HG03045 (cell line): ENCODE data around the gene RAI1.

Experiments used
- ATAC-seq: cut with Tn5 transposase; IDR thresholded peaks from one replicate; pipeline ENCODE4 v1.9.1; 2021; ENCODE audit warnings: mild to moderate bottlenecking, moderate library complexity; ENCODE audit not compliant: unreplicated experiment

Gene RAI1

DNA sequence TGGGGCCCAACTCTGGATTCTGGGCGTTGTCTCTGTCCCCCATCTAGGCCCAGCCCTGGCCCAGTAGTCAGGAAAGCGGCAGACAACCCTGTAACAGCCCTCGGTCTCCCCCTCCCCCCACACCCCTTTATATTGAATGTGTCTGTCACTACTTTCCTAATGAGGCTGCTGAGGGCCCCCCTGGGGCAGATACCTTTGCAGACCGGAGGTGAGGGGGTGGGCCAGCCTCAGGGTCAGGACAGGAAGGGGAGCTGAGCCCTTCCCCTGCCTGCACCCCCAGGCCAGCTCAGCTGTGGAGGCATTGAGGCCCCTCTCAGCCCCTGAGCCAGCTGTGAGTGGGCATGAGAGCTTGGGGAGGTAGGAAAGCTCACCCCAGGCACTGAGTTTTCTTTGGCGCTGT is 17.1 kb downstream of the RAI1 start:
- ATAC-seq = no peak

- ATAC-seq = no peak
These were observed 17.7 kb downstream of the RAI1 start for GRCh38 chr17:17698869-17699351.

GRCh38 chr17:17699491-17699890 is 18.2 kb downstream of the RAI1 start:
- no peak for ATAC-seq

DNA sequence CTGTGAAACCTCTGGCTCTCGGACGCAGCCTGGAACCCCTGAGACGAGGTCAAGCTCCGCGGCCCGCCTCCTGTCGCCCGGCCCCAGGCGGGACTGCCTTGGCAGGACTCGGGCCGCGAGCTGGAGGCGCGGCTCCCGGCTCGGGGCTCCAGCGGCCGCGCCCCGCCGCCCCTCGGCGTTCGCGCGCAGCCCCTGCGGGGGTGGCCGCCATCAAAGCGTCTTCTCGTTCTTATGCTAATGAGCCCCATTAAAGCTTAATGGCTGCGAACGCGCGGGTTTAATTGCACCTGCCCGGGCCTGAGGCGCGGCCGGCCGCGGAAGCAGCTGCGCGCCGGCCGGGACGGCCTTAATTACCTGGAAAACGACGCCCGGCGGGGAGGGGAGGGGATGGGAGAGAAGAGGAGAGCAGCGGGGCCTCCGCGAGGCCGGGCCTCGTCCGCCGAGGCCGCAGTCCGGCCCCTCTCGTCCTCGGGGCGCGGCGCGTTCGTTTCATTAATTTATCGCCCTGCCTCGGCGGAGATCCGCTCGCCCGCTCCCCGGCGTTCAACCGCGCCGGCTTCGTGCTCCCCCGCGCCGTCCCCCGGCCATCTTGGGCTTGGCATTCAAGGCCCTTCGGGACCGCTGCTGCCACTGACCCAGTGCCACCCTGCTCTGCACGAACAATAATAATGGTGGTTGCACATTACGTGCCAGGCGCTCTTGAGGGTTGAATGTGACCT is 19.2 kb downstream of the RAI1 start:
- no peak for ATAC-seq

DNA sequence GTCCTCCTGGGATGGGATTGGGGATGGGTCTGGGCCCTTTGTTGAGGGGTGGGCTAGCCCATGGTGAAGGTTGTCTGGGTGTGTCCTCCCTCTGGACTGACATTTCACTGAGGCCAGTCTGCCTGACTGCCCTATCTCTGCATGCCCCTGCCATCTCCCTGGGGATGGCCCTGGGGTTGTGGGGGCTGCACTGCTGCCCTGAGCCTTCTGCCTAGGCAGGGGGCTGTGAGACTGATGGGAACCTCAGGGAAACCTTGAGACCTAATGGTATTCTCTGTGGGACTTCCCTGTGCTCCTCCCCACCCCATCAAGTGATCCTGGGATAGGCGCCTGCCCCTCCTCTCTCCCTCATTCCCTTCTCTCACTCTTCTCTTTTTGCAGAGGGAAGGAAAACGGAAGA is 19.9 kb downstream of the RAI1 start:
- no peak for ATAC-seq

DNA sequence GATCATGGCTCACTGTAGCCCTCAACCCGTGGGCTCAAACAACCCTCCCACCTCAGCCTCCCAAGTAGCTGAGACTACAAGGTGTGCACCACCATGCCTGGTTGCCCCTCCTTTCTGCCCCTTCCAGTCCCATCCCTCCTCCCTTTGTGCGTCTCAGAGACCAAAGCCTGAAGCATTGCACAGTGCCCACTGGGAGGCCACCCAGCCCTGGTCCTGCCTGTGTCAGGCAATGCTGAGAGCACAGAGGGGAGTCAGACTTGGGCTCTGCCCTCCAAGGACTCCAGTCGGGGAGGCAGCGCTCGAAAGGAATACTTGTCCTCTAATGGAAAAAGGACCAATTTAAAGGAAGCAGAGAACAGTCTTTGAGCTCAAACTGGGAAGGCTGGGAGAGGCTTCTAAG is 20.4 kb downstream of the RAI1 start:
- ATAC-seq = no peak

GRCh38 chr17:17702449-17703139 is 21.3 kb downstream of the RAI1 start:
- ATAC-seq = no peak

DNA sequence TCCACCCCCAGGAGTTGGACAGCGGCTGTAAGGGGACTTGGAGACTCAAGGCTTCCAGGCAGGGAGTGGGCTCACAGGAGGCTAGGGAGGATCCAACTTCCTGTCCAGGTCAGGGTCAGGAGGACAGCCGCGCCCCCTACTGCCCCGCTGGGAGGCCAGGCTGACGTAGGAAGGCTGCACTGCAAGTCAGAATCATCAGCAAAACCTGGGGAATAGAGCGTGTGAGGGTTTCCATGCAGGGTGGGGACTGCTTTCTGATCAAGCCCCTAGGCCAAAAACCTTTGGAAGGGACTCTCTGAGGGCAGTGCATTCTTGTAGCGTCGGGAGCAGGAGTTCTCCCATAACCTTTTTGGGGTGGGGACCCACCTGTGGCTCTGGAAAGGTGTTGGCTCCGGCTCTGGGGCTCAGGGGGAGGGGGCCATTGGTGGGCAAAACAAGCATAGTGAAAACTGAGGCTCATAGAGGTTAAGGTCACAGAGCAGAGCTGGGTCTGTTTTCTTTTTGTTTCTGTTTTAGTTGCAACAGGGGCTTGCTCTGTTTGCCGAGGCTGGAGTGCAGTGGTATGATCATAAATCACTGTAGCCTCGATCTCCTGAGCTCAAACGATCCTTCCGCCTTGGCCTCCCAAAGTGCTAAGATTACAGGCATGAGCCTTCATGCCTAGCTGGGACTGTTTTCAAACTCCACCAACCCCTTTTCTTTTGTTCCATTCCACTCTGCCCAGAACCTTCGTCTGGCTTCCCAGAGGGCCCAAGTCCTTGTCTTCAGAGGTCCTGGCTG is 22.1 kb downstream of the RAI1 start:
- no peak for ATAC-seq

GRCh38 chr17:17704931-17705330 is 23.7 kb downstream of the RAI1 start:
- ATAC-seq = no peak

- no peak for ATAC-seq
These were observed 25.1 kb downstream of the RAI1 start for GRCh38 chr17:17706140-17707060.

DNA sequence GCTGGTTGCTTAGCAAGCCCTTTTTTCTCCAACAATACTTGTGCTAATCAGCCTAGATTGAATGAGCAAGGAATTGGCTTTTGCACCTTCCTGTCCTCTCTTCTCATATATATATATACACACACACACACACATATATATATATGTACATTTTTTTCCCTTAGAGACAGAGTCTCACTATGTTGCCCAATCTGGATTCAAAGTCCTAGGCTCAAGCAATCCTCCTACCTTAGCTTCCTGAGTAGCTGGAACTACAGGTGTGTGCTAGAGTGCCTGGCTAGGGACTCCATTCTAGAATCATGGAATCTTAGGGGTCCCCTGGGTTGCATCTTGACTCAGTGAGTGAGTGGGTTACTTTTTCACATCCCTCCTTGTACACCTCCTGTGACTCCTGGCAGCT is 27.0 kb downstream of the RAI1 start:
- ATAC-seq = no peak

GRCh38 chr17:17708816-17709215 is 27.6 kb downstream of the RAI1 start:
- no peak for ATAC-seq

DNA sequence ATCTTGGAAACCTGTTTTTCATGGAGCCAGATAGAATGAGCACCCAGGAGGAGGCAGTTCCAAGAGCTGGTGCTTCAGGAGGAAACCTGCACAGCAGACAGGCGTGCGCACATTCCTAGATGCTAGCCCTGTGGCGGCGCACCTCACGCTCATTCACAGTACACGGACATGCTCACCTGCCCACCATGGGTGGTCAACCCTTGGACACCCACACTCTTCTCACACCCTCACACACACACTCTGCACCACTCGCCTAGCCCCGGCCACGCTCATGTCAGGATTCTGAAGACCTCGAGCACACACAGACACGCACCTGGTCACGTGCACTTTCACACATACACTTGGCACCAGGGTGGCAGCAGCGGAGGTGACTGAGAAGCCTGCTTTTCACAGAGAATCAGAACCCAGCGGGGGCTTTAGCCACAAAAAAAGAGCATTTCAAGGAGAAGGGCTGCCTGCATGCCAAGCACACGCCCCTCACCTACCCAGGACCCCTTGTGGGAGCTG is 28.6 kb downstream of the RAI1 start:
- ATAC-seq = no peak

DNA sequence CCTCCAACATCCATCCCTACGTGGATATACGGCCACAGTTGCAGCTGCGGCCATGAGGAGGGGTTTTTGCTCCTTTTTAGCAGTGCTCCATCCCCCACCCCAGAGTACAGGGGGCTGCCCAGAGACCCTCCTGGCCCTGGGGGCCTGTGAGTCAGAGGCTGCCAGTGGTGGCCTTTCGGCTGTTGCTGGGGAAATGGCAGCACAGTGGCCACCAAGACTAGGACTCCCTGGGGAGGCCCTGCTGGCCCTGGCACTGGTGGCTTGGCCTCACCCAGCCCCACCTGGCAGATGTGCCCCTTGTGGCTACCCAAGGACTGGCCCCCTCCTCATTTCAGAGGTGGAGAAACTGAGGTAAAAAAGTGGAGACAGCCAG is 29.1 kb downstream of the RAI1 start:
- ATAC-seq = no peak

DNA sequence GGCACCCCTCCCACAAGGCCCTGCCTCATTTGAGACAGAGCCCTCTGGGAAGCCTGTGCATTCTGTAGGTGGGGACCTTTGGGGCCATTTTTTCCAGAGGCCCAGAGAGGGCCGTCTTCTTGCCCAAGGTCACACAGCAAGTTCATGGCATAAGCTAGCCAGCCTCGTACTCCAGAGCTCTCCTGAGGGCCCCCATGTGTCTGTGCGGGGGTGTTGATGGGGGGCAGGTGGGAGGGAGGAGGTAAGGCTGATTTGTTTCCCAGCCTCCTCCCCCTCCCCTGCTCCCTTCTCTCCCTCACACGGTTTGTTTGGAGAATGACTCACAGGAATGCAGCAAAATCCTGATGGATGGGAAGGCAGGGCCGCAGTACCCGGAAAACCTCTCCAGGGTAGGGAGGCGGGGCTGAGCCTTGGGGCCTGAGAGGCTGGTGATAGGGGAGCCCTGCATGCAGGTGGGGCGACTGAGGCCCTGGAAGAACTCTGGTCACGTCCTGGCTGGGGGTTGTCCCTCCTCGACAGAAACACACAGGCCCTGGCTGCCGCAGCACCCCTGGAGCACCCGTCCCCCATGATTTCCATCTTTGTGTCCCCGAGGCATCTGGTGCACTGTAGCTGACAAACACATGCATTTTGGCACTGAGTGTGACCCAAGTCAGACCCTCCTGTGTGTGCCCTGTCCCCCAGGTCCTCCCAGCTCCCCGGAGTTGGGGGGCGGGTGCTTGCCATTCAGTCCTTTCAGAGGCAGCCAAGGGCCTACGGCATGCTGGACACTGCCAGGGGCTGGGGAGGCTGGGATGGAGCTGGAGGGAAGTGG is 29.7 kb downstream of the RAI1 start:
- ATAC-seq = no peak

GRCh38 chr17:17711641-17712162 is 30.4 kb downstream of the RAI1 start:
- ATAC-seq = no peak

GRCh38 chr17:17712268-17712924 is 31.1 kb downstream of the RAI1 start:
- ATAC-seq = no peak

DNA sequence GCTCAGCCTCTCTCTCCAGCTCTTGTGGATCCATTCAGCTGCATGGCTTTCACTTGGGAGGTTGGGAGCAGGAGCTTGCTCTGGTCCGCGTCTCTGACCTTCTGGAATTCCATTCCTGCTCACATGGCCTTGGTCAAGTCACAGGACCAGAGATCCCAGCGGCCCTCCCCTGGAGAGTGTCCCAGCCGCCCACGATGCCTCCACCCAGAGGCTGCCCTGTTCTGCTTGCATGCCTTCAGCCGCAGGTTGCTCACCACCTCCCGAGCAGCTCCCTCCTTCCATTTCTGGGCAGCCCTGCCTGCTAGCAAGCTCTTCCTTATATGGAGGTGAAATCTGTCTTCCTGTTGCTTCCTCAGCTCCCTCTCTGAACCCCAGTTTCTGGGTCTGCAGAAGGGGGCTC is 32.6 kb downstream of the RAI1 start:
- ATAC-seq = no peak

DNA sequence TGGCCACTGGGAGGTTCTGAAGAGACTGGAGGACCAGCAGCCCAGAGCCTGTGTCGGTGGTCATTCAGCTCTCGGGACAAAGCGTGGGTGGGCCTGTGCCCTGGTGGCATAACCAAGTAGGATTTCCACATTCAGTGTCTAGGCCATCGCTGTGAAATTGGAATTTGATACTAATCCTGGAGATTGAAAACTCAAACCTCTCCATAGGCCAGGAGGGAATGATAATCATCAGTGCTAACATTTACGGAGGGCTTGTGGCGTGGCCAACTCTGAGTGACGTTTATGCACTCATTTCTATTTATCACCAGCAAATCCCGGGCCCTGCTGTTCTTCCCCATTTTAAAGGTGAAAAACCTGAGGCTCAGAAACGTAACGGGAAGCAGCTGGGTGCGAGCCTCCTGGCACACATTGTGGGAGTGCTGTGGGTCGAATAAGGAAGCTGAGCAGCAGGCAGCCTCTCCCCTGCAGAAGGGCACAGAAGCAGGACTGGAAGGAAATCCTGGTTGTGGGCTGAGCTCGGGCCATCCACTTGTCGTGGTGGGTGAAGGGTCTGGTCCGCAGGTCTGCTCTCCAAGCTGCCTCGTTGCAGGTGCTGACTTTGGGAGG is 33.1 kb downstream of the RAI1 start:
- no peak for ATAC-seq
